ENCODE measurements around the gene SELENOV. TPM values are rescaled to one million over a fixed set of nuclear protein-coding genes. Genes with fewer than 3 reads are reported as not detected.

SELENOV gene
- total and polyA plus RNA-seq, 2 experiments from 2014 or later, result 1.3 to 4.3 TPM

GRCh38 chr19:39566064-39566463, 51.1 kb downstream of the SELENOV start:
- H3K9me3 ChIP-seq (ENCODE audit: low read depth), result no peaks in the 10 kb centered on the region
- TF ChIP-seq CTCF (IDR thresholded peaks at IDR 0.05; ENCODE audit: low read depth, low read length), result no peak
- DNase-seq (ENCODE audit: low read depth in 1 of 2, low spot score in 1 of 2), result peak in 1 of 2 donors; percentile 37

GRCh38 chr19:39568604-39569003, 53.7 kb downstream of the SELENOV start:
- peak in 1 of 2 donors; percentile 3 for DNase-seq (ENCODE audit: low read depth in 1 of 2, low spot score in 1 of 2)
- Histone ChIP-seq H3K36me3 (no peaks in the 10 kb centered on the region), H3K27ac (no peak overlapping the region), H3K4me1 (ENCODE audit: low read depth) (no peaks in the 10 kb centered on the region), H3K9me3 (ENCODE audit: low read depth) (no peaks in the 10 kb centered on the region), H3K4me3 (no peak overlapping the region), H3K27me3 (peaks cover 12% of the 10 kb centered on the region)
- no peak for TF ChIP-seq CTCF (IDR thresholded peaks at IDR 0.05; ENCODE audit: low read depth, low read length)

More at GRCh38 chr19:39566064-39566463, 51.1 kb downstream of the SELENOV start:
- Histone ChIP-seq H3K36me3 (no peaks in the 10 kb centered on the region), H3K4me3 (no peak overlapping the region), H3K4me1 (ENCODE audit: low read depth) (no peaks in the 10 kb centered on the region), H3K27me3 (peaks cover 12% of the 10 kb centered on the region), H3K27ac (no peak overlapping the region)

Other genes starting within 250 kb of the SELENOV start
- not detected in 2 replicates for gene IFNL2, start 246.7 kb upstream of the SELENOV start, total RNA-seq
- not detected in 2 replicates for gene IFNL2, start 246.7 kb upstream of the SELENOV start, polyA plus RNA-seq
- not detected in 2 replicates for gene IFNL1, start 218.7 kb upstream of the SELENOV start, total RNA-seq
- gene IFNL1, start 218.7 kb upstream of the SELENOV start, polyA plus RNA-seq, result not detected in 2 replicates
- 10.3 and 19.4 TPM in 2 replicates for gene LRFN1, start 194.3 kb upstream of the SELENOV start, total RNA-seq
- 12.4 and 18.6 TPM in 2 replicates for gene LRFN1, start 194.3 kb upstream of the SELENOV start, polyA plus RNA-seq
- not detected in 2 replicates for gene GMFG, start 179.1 kb upstream of the SELENOV start, total RNA-seq
- 2.3 and 3.2 TPM in 2 replicates for gene GMFG, start 179.1 kb upstream of the SELENOV start, polyA plus RNA-seq
- gene SAMD4B, start 172.7 kb upstream of the SELENOV start, total RNA-seq, result 158 and 183 TPM in 2 replicates
- gene SAMD4B, start 172.7 kb upstream of the SELENOV start, polyA plus RNA-seq, result 120 and 139 TPM in 2 replicates
- 61.9 and 62.2 TPM in 2 replicates for gene PAF1, start 124.0 kb upstream of the SELENOV start, total RNA-seq
- 64.4 and 78.3 TPM in 2 replicates for gene PAF1, start 124.0 kb upstream of the SELENOV start, polyA plus RNA-seq
- gene MED29, start 123.8 kb upstream of the SELENOV start, total RNA-seq, result 43.8 and 70.6 TPM in 2 replicates
- 59.6 and 67.3 TPM in 2 replicates for gene MED29, start 123.8 kb upstream of the SELENOV start, polyA plus RNA-seq
- 13.6 and 14.6 TPM in 2 replicates for gene ZFP36, start 108.3 kb upstream of the SELENOV start, total RNA-seq
- 51.2 and 53.4 TPM in 2 replicates for gene ZFP36, start 108.3 kb upstream of the SELENOV start, polyA plus RNA-seq
- gene PLEKHG2, start 102.5 kb upstream of the SELENOV start, total RNA-seq, result 40.7 and 45.4 TPM in 2 replicates
- 30.5 and 40.0 TPM in 2 replicates for gene PLEKHG2, start 102.5 kb upstream of the SELENOV start, polyA plus RNA-seq
- gene RPS16, start 79.2 kb upstream of the SELENOV start, total RNA-seq, result 369 and 374 TPM in 2 replicates
- 508 and 542 TPM in 2 replicates for gene RPS16, start 79.2 kb upstream of the SELENOV start, polyA plus RNA-seq
- gene SUPT5H, start 69.6 kb upstream of the SELENOV start, total RNA-seq, result 106 and 156 TPM in 2 replicates
- gene SUPT5H, start 69.6 kb upstream of the SELENOV start, polyA plus RNA-seq, result 145 and 185 TPM in 2 replicates
- gene TIMM50, start 34.3 kb upstream of the SELENOV start, total RNA-seq, result 80.4 and 108 TPM in 2 replicates
- 93.3 and 101 TPM in 2 replicates for gene TIMM50, start 34.3 kb upstream of the SELENOV start, polyA plus RNA-seq
- 8.0 and 11.7 TPM in 2 replicates for gene DLL3, start 16.2 kb upstream of the SELENOV start, total RNA-seq
- gene DLL3, start 16.2 kb upstream of the SELENOV start, polyA plus RNA-seq, result 12.2 and 13.9 TPM in 2 replicates
- gene EID2B, start 17.7 kb downstream of the SELENOV start, total RNA-seq, result 9.5 and 17.5 TPM in 2 replicates
- 8.4 and 14.1 TPM in 2 replicates for gene EID2B, start 17.7 kb downstream of the SELENOV start, polyA plus RNA-seq
- gene EID2, start 25.0 kb downstream of the SELENOV start, total RNA-seq, result 20.3 and 44.5 TPM in 2 replicates
- 70.2 and 75.0 TPM in 2 replicates for gene EID2, start 25.0 kb downstream of the SELENOV start, polyA plus RNA-seq
- not detected in 2 replicates for gene LGALS13, start 87.4 kb downstream of the SELENOV start, total RNA-seq
- not detected in 2 replicates for gene LGALS13, start 87.4 kb downstream of the SELENOV start, polyA plus RNA-seq
- gene LGALS16, start 140.8 kb downstream of the SELENOV start, total RNA-seq, result not detected in 2 replicates
- gene LGALS16, start 140.8 kb downstream of the SELENOV start, polyA plus RNA-seq, result not detected in 2 replicates
- gene LGALS14, start 189.3 kb downstream of the SELENOV start, total RNA-seq, result not detected in 2 replicates
- not detected in 2 replicates for gene LGALS14, start 189.3 kb downstream of the SELENOV start, polyA plus RNA-seq
- not detected in 2 replicates for gene CLC, start 222.9 kb downstream of the SELENOV start, total RNA-seq
- not detected in 2 replicates for gene CLC, start 222.9 kb downstream of the SELENOV start, polyA plus RNA-seq